OCI-LY7 (cell line): ENCODE measurements around the gene TGFBR3. TPM values are rescaled to one million over a fixed set of nuclear protein-coding genes. Genes with fewer than 3 reads are reported as not detected.
"Not testable (repeated sequence)": the region's sequence is repeated elsewhere in the genome, so short reads cannot be mapped to it uniquely, and the experiment has no call there.

Source experiments
- BruUV-seq: library from RNA; stranded (reverse); fragments of 400-500 nt; replicated peaks from 2 replicates; lab custom pipeline; 2021; lab: Mats Ljungman, UMichigan
- CTCF ChIA-PET: fragments of 300-600 bp; sonication (Branson Sonifier 250); formaldehyde crosslinking; loops from one replicate; lab custom pipeline; 2022; ENCODE audit warnings: antibody characterized with exemption; ENCODE audit not compliant: unreplicated experiment; lab: Charles Lee
- POLR2A ChIA-PET: fragments of 300-600 bp; sonication (Branson Sonifier 250); formaldehyde crosslinking; loops from one replicate; lab custom pipeline; 2022; ENCODE audit warnings: antibody characterized with exemption; lab: Charles Lee
- DNase-seq: peaks from one replicate; pipeline ENCODE4 v3.0.0-alpha.2; 2015; ENCODE audit warnings: low spot score
- H2AFZ ChIP-seq: fragments of 200-600 bp; sonication (generic), shearing (Covaris generic); 2 replicates; pipeline ENCODE4 v1.6.1; 2014; ENCODE audit warnings: mild to moderate bottlenecking, antibody characterized with exemption, low read length, moderate library complexity
- H3K27ac ChIP-seq: fragments of 200-600 bp; sonication (generic); 2 replicates; pipeline ENCODE4 v1.5.1; 2014; ENCODE audit warnings: mixed run types, low read depth, mild to moderate bottlenecking, moderate library complexity, low read length, inconsistent platforms; ENCODE audit not compliant: poor library complexity, severe bottlenecking
- H3K36me3 ChIP-seq: fragments of 200-600 bp; sonication (generic); 2 replicates; pipeline ENCODE4 v1.6.1; 2014; ENCODE audit warnings: mild to moderate bottlenecking, antibody characterized with exemption, low read length, moderate library complexity, mixed read lengths; ENCODE audit not compliant: insufficient read depth
- H3K4me1 ChIP-seq: fragments of 200-600 bp; sonication (generic); 2 replicates; pipeline ENCODE4 v1.5.1; 2014; ENCODE audit warnings: mild to moderate bottlenecking, low read length; ENCODE audit not compliant: insufficient read depth, poor library complexity, severe bottlenecking
- H3K4me2 ChIP-seq: fragments of 200-600 bp; sonication (generic); 2 replicates; pipeline ENCODE4 v1.6.1; 2014; ENCODE audit warnings: mild to moderate bottlenecking, low read length
- H3K4me3 ChIP-seq: fragments of 200-600 bp; sonication (generic); 2 replicates; pipeline ENCODE4 v1.5.1; 2014; ENCODE audit warnings: mild to moderate bottlenecking, low read depth, low read length; ENCODE audit not compliant: poor library complexity, severe bottlenecking
- H3K79me2 ChIP-seq: fragments of 200-600 bp; sonication (generic); 2 replicates; pipeline ENCODE4 v1.6.1; 2016; ENCODE audit warnings: low read depth, mild to moderate bottlenecking, low read length, moderate library complexity, mixed read lengths; ENCODE audit not compliant: insufficient read depth
- H3K9me2 ChIP-seq: fragments of 200-600 bp; sonication (generic); 2 replicates; pipeline ENCODE4 v1.6.1; 2016; ENCODE audit warnings: mild to moderate bottlenecking, low read length, mixed read lengths; ENCODE audit not compliant: insufficient read depth
- H3K9me3 ChIP-seq: fragments of 200-600 bp; sonication (generic); 2 replicates; pipeline ENCODE4 v1.6.1; 2014; ENCODE audit warnings: mild to moderate bottlenecking, mixed run types, low read length, mixed read lengths
- H4K20me1 ChIP-seq: fragments of 200-600 bp; sonication (generic); 2 replicates; pipeline ENCODE4 v1.6.1; 2014; ENCODE audit warnings: mild to moderate bottlenecking, antibody characterized with exemption, low read length, moderate library complexity, mixed read lengths; ENCODE audit not compliant: insufficient read depth
- EZH2phosphoT487 ChIP-seq: fragments of 200-600 bp; sonication (generic); IDR thresholded peaks from 2 replicates; pipeline ENCODE4 v1.6.1; 2018; ENCODE audit warnings: low read depth, borderline replicate concordance, mild to moderate bottlenecking, mixed run types, antibody characterized with exemption, low read length, moderate library complexity, mixed read lengths
- intact Hi-C: fragments of 100-400 bp; cut with micrococcal nuclease; formaldehyde crosslinking; loops from one replicate; pipeline ENCODE4 v1.10.0; 2022; ENCODE audit not compliant: unreplicated experiment
- total RNA-seq, 2 experiments: library from RNA; depleted of rRNA in 1 of 2; stranded (reverse); fragments of >200 nt in 1 of 2; shearing (Covaris generic) in 1 of 2; gene quantifications; 2 replicates each; pipeline ENCODE4 v1.2.3, GENCODE V29; 2014 to 2022
- TF ChIP-seq, protein P1 (sequence below): fragments of 200-600 bp; sonication (generic); conservative IDR thresholded peaks from 2 replicates; pipeline ENCODE4 v1.5.1; 2014; ENCODE audit warnings: mild to moderate bottlenecking, antibody characterized with exemption, low read length, moderate library complexity, mixed read lengths

The TGFBR3 gene
- total RNA-seq, 2 experiments from 2014 or later: not detected

DNA sequence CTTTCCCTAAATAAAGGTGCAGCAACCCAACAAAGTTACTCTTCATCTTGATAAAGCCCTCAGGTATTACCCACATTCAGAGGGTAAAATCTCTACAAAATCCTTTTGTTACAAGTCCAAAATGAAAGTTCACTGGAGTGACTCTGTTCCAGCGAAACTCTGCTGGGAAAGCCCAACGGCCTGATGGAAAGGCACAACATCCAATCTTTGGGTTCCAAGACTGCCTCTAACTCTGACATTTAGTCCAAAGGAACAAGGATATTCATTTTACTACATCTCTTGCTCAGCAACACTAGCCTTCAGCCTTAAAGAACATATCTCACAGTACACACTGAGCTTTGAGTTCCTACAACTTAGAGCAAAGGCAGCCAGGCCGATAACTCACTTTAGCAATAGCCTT, 42.1 kb downstream of the TGFBR3 start:
- H4K20me1 ChIP-seq: no peaks in the 10 kb centered on the region
- H3K4me1 ChIP-seq: no peaks in the 10 kb centered on the region
- no peak overlapping the region for H3K27ac ChIP-seq
- intact Hi-C loops: no loop called here
- no peaks in the 10 kb centered on the region for H3K9me3 ChIP-seq
- no peak for TF ChIP-seq EZH2phosphoT487
- TF ChIP-seq, protein P1, sequence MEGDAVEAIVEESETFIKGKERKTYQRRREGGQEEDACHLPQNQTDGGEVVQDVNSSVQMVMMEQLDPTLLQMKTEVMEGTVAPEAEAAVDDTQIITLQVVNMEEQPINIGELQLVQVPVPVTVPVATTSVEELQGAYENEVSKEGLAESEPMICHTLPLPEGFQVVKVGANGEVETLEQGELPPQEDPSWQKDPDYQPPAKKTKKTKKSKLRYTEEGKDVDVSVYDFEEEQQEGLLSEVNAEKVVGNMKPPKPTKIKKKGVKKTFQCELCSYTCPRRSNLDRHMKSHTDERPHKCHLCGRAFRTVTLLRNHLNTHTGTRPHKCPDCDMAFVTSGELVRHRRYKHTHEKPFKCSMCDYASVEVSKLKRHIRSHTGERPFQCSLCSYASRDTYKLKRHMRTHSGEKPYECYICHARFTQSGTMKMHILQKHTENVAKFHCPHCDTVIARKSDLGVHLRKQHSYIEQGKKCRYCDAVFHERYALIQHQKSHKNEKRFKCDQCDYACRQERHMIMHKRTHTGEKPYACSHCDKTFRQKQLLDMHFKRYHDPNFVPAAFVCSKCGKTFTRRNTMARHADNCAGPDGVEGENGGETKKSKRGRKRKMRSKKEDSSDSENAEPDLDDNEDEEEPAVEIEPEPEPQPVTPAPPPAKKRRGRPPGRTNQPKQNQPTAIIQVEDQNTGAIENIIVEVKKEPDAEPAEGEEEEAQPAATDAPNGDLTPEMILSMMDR: no peak
- POLR2A ChIA-PET: interaction anchor here (0.6 kb wide), 1 partner anchor 103 kb away, joined by 3 read pairs; no protein-coding TSS in a partner anchor
- H3K4me2 ChIP-seq: no peak overlapping the region
- H3K4me3 ChIP-seq: no peak overlapping the region
- DNase-seq: no peak
- H3K36me3 ChIP-seq: no peaks in the 10 kb centered on the region
- no peaks in the 10 kb centered on the region for H3K9me2 ChIP-seq
- CTCF ChIA-PET: interaction anchor here (1.0 kb wide), 1 partner anchor 52 kb away, joined by 3 read pairs; no protein-coding TSS in a partner anchor
- no peaks in the 10 kb centered on the region for H3K79me2 ChIP-seq
- H2AFZ ChIP-seq: no peak overlapping the region
- no TSS peak for BruUV-seq

DNA sequence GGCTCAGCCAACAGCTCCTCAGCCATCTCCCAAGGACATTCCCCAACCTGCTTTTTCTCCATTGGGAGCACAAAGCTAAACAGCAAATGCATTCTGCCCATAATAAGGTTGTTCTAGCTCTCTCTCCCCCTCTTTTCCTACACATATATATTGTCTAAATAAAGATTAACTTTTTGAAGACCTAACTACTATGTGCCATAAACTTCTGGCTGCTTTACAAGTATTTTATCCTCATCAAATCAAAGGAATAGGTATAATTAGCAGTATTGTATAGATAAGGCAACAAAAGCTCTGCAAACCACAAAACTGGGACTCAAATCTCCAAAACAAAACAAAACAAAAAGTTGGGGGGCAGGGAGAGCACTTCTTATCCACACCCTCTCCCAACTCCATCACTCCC, 43.4 kb downstream of the TGFBR3 start:
- ChIA-PET CTCF (no interaction called here), POLR2A (no interaction called here)
- no TSS peak for BruUV-seq
- no peak for TF ChIP-seq EZH2phosphoT487
- TF ChIP-seq, protein P1: no peak
- no peaks in the 10 kb centered on the region for H3K4me1 ChIP-seq
- no peak overlapping the region for H3K4me3 ChIP-seq
- no peak overlapping the region for H3K4me2 ChIP-seq
- H3K27ac ChIP-seq: no peak overlapping the region
- H3K9me2 ChIP-seq: no peaks in the 10 kb centered on the region
- H3K36me3 ChIP-seq: no peaks in the 10 kb centered on the region
- intact Hi-C loops: no loop called here
- H3K9me3 ChIP-seq: no peaks in the 10 kb centered on the region
- H4K20me1 ChIP-seq: no peaks in the 10 kb centered on the region
- DNase-seq: no peak
- H3K79me2 ChIP-seq: no peaks in the 10 kb centered on the region
- no peak overlapping the region for H2AFZ ChIP-seq

DNA sequence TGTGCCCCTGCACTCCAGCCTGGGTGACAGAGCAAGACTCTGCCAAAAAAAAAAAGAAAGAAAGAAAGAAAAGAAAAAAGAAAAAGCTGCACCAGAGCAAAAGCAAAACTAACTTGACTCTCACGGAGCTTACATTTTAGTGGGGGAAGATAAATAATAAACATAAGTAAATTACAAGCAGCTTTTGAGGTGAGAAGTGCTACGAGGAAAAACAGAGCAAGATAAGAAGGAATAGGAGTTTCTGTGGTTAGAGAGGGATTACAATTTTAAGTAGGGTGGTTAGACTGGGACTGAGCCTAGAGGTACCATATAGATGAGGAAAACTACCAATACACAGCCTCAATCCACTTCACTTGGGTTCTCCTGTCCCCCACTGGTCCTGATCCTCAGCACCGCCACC, 43.9 kb downstream of the TGFBR3 start:
- POLR2A ChIA-PET: interaction anchor here (0.7 kb wide), 1 partner anchor 1656 kb away, joined by 3 read pairs; no protein-coding TSS in a partner anchor
- no peak for TF ChIP-seq EZH2phosphoT487
- TF ChIP-seq, protein P1: no peak
- no peak overlapping the region for H3K27ac ChIP-seq
- CTCF ChIA-PET: no interaction called here
- H2AFZ ChIP-seq: no peak overlapping the region
- H3K79me2 ChIP-seq: no peaks in the 10 kb centered on the region
- H3K4me3 ChIP-seq: no peak overlapping the region
- H4K20me1 ChIP-seq: no peaks in the 10 kb centered on the region
- DNase-seq: no peak
- H3K9me2 ChIP-seq: no peaks in the 10 kb centered on the region
- H3K4me1 ChIP-seq: no peaks in the 10 kb centered on the region
- H3K4me2 ChIP-seq: no peak overlapping the region
- no peaks in the 10 kb centered on the region for H3K36me3 ChIP-seq
- no TSS peak for BruUV-seq
- H3K9me3 ChIP-seq: no peaks in the 10 kb centered on the region
- intact Hi-C loops: no loop called here

DNA sequence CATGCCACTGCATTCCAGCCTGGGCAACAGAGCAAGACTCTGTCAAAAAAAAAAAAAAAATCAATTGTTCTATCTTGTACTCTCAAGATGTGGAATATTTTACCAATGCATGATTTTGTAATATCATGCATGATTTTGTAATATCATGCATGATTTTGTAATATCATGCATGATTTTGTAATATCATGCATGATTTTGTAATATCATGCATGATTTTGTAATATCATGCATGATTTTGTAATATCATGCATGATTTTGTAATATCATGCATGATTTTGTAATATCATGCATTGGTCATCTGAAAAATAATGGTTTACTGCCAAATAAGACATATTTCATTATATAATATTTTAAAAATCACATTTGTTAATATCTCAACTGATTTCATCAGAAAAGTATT, 45.7 kb downstream of the TGFBR3 start:
- H3K79me2 ChIP-seq, H4K20me1 ChIP-seq, H3K36me3 ChIP-seq, H3K9me3 ChIP-seq, DNase-seq, intact Hi-C loops, H3K4me1 ChIP-seq, H2AFZ ChIP-seq, POLR2A ChIA-PET, H3K9me2 ChIP-seq, BruUV-seq, CTCF ChIA-PET, H3K4me2 ChIP-seq, H3K4me3 ChIP-seq, H3K27ac ChIP-seq: not testable (repeated sequence)
